ENCODE measurements around the gene KAZN.

The KAZN gene

GRCh38 chr1:15004396-15004795 lies 405.9 kb downstream of the KAZN start:
- H4K20me1 ChIP-seq (ENCODE audit: control insufficient read depth, insufficient read depth, low read depth, low read length): no peaks in the 10 kb centered on the region
- no peaks in the 10 kb centered on the region for H3K27me3 ChIP-seq (ENCODE audit: control insufficient read depth, low read length)
- no peak overlapping the region for H3K4me2 ChIP-seq (ENCODE audit: low read length)
- no peak for TF ChIP-seq EZH2phosphoT487 (IDR thresholded peaks at IDR 0.05; ENCODE audit: borderline replicate concordance, low read length)
- TF ChIP-seq CTCF (IDR thresholded peaks at IDR 0.05; ENCODE audit: low read depth, low read length, poor library complexity, severe bottlenecking): no peak
- H3K4me1 ChIP-seq (ENCODE audit: control insufficient read depth, low read length): no peaks in the 10 kb centered on the region
- H3K36me3 ChIP-seq (ENCODE audit: control insufficient read depth, low read length): no peaks in the 10 kb centered on the region
- no peaks in the 10 kb centered on the region for H3K79me2 ChIP-seq (ENCODE audit: control insufficient read depth, low read length)
- H3K9me2 ChIP-seq (replicated peaks; ENCODE audit: control insufficient read depth, low read length): no peaks in the 10 kb centered on the region
- H3K27ac ChIP-seq (ENCODE audit: low read depth, low read length): no peak overlapping the region
- no peak overlapping the region for H3K4me3 ChIP-seq (ENCODE audit: low read length)
- no peaks in the 10 kb centered on the region for H3F3A ChIP-seq (ENCODE audit: control insufficient read depth, insufficient read depth)
- H3K9me3 ChIP-seq (ENCODE audit: control insufficient read depth, insufficient read depth, low read length): no peaks in the 10 kb centered on the region

GRCh38 chr1:15005116-15005515 lies 406.6 kb downstream of the KAZN start:
- Histone ChIP-seq H3K4me2 (ENCODE audit: low read length) (no peak overlapping the region), H3K4me1 (ENCODE audit: control insufficient read depth, low read length) (no peaks in the 10 kb centered on the region), H3K27me3 (ENCODE audit: control insufficient read depth, low read length) (no peaks in the 10 kb centered on the region), H3K9me2 (replicated peaks; ENCODE audit: control insufficient read depth, low read length) (no peaks in the 10 kb centered on the region), H3K36me3 (ENCODE audit: control insufficient read depth, low read length) (no peaks in the 10 kb centered on the region), H3K9me3 (ENCODE audit: control insufficient read depth, insufficient read depth, low read length) (no peaks in the 10 kb centered on the region), H3K27ac (ENCODE audit: low read depth, low read length) (no peak overlapping the region), H3F3A (ENCODE audit: control insufficient read depth, insufficient read depth) (no peaks in the 10 kb centered on the region), H3K4me3 (ENCODE audit: low read length) (no peak overlapping the region), H3K79me2 (ENCODE audit: control insufficient read depth, low read length) (no peaks in the 10 kb centered on the region), H4K20me1 (ENCODE audit: control insufficient read depth, insufficient read depth, low read depth, low read length) (no peaks in the 10 kb centered on the region)
- TF ChIP-seq CTCF (IDR thresholded peaks at IDR 0.05; ENCODE audit: low read depth, low read length, poor library complexity, severe bottlenecking): no peak
- TF ChIP-seq EZH2phosphoT487 (IDR thresholded peaks at IDR 0.05; ENCODE audit: borderline replicate concordance, low read length): no peak

- Histone ChIP-seq H4K20me1 (ENCODE audit: control insufficient read depth, insufficient read depth, low read depth, low read length) (no peaks in the 10 kb centered on the region), H3K27ac (ENCODE audit: low read depth, low read length) (no peak overlapping the region), H3K27me3 (ENCODE audit: control insufficient read depth, low read length) (no peaks in the 10 kb centered on the region), H3K79me2 (ENCODE audit: control insufficient read depth, low read length) (no peaks in the 10 kb centered on the region), H3F3A (ENCODE audit: control insufficient read depth, insufficient read depth) (no peaks in the 10 kb centered on the region), H3K9me3 (ENCODE audit: control insufficient read depth, insufficient read depth, low read length) (no peaks in the 10 kb centered on the region), H3K36me3 (ENCODE audit: control insufficient read depth, low read length) (no peaks in the 10 kb centered on the region), H3K4me2 (ENCODE audit: low read length) (no peak overlapping the region), H3K9me2 (replicated peaks; ENCODE audit: control insufficient read depth, low read length) (no peaks in the 10 kb centered on the region), H3K4me3 (ENCODE audit: low read length) (no peak overlapping the region), H3K4me1 (ENCODE audit: control insufficient read depth, low read length) (no peaks in the 10 kb centered on the region)
- TF ChIP-seq CTCF (IDR thresholded peaks at IDR 0.05; ENCODE audit: low read depth, low read length, poor library complexity, severe bottlenecking) (no peak), EZH2phosphoT487 (IDR thresholded peaks at IDR 0.05; ENCODE audit: borderline replicate concordance, low read length) (no peak)
Measured at GRCh38 chr1:15007368-15007767, 408.9 kb downstream of the KAZN start.

- H3K9me2 ChIP-seq (replicated peaks; ENCODE audit: control insufficient read depth, low read length): no peaks in the 10 kb centered on the region
- H3K4me2 ChIP-seq (ENCODE audit: low read length): no peak overlapping the region
- no peaks in the 10 kb centered on the region for H3K36me3 ChIP-seq (ENCODE audit: control insufficient read depth, low read length)
- no peak overlapping the region for H3K27ac ChIP-seq (ENCODE audit: low read depth, low read length)
- no peak overlapping the region for H3K4me3 ChIP-seq (ENCODE audit: low read length)
- H3F3A ChIP-seq (ENCODE audit: control insufficient read depth, insufficient read depth): no peaks in the 10 kb centered on the region
- no peak for TF ChIP-seq EZH2phosphoT487 (IDR thresholded peaks at IDR 0.05; ENCODE audit: borderline replicate concordance, low read length)
- no peaks in the 10 kb centered on the region for H4K20me1 ChIP-seq (ENCODE audit: control insufficient read depth, insufficient read depth, low read depth, low read length)
- no peaks in the 10 kb centered on the region for H3K79me2 ChIP-seq (ENCODE audit: control insufficient read depth, low read length)
- H3K27me3 ChIP-seq (ENCODE audit: control insufficient read depth, low read length): no peaks in the 10 kb centered on the region
- no peaks in the 10 kb centered on the region for H3K9me3 ChIP-seq (ENCODE audit: control insufficient read depth, insufficient read depth, low read length)
- no peaks in the 10 kb centered on the region for H3K4me1 ChIP-seq (ENCODE audit: control insufficient read depth, low read length)
Measured at GRCh38 chr1:15007842-15008241, 409.4 kb downstream of the KAZN start.
